T follicular helper cell (primary cell): ENCODE data around the gene ALDH1L1.

Experiments
- DNase-seq: peaks from one replicate; pipeline ENCODE4 v3.0.0-alpha.2; 2020; ENCODE audit warnings: low read depth

The ALDH1L1 gene

DNA sequence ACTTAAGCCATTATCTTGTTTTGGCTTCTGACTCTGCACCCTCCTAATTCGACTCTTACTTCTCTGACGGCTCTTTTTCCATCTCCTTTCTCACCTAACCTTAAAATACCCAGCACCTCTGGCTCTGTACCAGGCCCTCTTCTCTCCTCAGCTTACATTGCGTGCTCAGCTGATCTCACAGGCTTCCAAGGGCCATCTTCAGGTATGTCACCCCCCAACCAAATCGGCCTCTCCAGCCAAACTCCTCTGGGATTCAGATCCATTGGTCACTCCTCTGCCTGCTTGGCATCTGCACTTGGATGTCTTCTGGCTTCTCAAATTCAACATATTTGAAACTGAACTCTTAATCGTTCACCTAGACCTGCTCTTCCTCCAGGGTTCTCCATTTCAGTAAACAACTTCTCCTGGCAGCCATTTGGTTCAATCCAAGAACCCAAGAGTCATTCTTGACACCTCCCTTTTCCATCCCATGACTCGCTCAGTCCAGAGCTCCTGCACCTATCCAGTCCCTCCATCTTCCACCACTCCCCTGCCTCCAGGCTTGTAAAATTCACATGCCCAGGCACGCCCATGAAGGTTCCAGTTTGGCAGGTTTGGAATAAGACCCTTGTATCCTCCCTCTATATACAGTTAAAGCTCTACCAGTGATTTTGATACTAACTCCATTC, 61.2 kb downstream of the ALDH1L1 start:
- no peak for DNase-seq

DNA sequence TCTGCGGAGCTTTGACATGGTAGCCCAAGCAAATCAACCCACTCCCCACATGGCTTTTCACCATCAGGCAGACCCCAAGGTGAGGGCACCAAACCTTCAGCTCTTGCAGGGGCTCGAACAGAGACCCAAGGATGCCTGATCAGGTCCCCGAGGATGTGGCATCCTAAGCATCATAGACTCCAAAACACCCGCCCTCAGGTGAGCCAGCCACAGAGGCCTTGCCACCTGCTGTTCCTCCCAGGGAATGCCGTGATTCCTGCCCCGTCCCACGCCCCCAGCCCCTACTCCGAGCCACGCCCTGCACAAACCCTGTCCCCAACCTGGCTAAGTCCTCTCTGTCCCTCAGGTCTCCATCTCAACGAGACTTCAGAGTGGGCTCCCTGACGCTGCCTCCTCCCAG, 61.8 kb downstream of the ALDH1L1 start:
- DNase-seq, result no peak

DNA sequence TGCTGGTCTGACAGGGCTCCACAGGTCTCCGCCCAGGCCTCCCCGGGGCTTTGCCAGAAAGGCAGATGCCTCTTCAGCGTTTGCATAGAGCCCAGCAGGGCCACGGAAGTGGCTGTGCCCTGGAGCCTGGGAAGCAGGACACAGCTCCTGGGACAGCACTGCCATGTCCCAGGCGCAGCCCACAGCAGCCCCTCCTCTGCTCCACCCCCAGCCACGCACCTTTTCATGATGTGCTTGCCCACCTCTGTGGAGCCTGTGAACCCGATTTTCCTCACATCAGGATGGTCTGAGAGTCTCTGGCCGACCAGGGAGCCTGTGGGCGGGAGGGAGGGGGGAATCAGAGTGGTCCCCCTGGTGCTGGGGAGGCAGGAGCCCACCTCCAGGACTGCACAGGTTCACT, 62.6 kb downstream of the ALDH1L1 start:
- DNase-seq, result no peak

DNA sequence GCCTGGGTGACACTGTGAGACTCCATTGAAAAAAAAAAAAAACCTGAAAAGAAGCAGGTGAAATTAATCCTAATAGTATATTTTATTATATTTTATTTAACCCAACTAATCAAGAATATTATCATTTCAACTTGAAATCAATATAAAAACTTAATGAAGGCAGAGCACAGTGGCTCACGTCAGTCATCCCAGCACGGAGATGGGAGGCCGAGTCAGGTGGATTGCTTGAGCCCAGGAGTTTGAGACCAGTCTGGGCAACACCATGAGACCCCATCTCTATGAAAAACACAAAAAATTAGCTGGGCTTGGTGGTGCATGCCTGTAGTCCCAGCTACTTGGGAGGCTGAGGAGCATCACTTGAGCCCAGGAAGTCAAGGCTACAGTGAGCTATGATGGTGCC, 63.2 kb downstream of the ALDH1L1 start:
- DNase-seq, result no peak

DNA sequence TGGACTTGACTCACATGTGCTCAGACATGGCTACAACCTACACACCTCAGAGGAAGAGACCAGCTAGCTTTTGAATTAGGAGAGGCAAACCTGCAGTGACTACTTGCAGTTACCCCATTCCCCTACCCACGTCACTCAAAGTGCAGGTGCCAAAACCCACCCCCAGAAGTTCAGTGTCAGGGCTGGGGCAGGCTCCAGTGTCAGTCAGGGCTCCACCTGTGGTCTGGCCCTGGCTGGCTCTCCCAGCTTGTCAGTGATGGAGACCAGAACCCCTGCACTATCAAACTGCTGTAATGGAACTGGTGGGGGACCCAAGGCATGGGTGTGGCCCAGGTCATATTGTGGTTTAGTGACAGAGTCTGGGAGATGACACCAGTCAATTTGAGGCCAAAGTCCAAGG, 63.9 kb downstream of the ALDH1L1 start:
- DNase-seq, result no peak

DNA sequence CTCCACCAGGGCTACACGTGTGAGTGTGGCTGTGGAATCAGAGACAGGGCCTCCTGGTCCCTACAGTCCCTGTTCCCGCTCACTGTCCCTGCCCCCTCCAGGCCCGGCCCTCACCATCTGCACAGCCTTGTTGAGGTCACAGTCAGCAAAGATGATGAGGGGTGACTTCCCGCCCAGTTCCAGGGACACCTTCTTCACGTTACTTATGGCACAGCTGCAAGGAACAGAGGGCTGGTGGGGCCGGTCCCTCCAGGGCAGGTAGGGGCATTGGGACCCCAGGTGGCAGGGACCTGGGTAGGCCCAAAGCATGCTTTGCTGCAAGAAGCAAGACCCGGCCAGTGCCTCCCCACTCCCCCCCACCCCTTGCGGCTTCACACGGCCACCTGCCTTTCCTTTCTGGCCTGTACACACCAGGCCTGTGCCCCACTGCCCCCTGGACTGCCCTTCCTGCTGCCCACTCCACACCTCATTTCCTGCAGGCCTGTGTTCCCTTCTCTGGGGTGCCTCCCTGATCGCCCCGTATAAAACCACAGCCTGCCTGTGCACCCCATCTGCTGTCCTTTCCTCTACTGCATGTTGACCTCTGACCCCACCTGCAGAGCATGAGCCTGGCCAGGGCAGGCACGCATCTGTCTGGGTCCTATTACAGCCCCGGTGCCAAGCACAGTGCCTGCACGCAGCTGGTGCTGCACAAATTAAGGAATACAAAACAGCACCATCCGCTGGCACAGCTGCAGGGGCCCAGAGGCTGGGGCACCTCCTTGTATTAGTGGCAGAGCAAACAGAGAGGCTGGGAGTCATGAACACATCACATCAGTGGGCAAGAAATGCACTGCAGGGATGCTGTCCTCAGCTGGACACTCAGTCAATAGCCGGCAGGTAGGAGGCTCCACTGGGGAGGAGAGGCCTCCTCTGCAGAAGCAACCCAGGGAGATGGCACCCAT, 65.7 kb downstream of the ALDH1L1 start:
- no peak for DNase-seq

DNA sequence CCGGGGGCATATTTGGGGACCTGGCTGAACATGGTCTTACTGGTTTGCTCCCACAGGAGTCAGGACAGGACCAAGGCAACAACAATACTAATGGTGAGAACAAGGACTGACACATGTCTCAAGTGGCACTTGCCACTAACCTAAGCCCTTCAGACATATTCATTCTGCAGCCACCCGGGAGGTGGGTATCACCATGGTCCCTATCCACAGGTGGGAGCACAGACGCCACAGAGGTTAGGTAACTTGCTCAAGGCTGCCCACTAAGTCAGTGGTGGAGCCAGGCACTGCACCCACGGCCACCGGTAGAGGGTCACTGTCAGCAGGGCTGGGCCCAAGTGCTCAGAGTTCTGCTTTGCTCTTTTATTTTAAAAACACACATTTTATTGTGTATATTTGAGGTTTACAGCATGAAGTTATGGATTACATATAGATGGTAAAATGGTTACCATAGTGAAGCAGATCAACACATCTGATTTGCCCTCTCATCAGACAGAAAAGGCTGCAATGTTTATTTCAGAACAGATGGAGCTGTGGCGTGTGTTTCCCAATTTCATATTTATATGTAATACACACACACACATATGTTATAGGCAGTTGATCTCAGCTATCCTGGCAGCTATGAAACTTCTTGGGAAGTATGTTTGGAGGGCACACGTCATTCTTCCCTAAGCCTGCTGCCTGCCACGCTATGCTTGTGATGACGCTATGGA, 66.5 kb downstream of the ALDH1L1 start:
- DNase-seq, result no peak

DNA sequence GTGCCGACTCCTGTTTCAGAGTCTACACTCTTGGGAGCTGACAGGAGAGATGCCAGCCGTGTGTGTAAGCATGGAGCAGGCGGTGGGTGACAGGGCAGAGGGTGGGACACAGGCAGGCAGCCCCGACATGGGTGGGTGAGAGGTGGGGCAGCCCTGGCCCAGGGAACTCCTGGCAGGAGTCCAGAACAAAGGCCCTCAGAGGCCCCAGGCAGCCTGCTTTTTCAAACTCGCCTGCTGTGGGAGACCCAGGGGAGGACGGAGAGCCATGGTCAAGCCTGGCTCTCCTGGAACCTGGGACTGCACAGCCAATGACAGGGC, 67.2 kb downstream of the ALDH1L1 start:
- no peak for DNase-seq

DNA sequence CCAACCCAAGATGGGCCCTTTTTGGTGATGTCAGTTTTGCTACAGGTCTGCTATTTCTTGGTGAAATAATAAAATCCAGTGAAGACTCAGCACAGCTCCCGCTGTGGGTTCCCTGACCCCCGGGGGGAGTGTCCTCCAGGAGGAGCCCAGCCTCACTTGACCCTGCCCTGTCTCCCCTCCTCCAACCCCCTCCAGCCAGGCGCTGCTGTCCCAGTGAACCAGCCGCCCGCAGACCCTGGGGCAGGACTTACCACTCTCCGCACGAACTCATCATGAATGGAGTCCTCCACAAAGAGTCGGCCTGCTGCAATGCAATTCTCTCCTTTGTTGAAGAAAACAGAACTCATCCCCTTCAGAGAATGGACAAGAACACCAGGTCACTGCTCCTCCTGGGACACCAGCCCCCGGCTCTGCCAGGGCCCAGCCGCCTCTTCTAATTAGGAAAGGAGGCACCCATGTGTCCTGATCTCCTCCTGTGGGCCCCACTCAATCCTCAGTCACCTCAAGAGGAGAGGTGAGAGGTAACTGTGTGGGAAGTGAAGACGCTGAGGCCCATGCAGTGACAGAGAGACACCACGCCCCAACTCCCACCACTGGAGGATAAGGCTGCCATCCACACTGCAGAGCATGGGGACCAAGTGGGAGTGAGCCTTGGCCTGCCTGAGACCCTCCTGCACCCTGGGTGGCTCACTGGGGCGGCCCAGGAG, 67.7 kb downstream of the ALDH1L1 start:
- no peak for DNase-seq

DNA sequence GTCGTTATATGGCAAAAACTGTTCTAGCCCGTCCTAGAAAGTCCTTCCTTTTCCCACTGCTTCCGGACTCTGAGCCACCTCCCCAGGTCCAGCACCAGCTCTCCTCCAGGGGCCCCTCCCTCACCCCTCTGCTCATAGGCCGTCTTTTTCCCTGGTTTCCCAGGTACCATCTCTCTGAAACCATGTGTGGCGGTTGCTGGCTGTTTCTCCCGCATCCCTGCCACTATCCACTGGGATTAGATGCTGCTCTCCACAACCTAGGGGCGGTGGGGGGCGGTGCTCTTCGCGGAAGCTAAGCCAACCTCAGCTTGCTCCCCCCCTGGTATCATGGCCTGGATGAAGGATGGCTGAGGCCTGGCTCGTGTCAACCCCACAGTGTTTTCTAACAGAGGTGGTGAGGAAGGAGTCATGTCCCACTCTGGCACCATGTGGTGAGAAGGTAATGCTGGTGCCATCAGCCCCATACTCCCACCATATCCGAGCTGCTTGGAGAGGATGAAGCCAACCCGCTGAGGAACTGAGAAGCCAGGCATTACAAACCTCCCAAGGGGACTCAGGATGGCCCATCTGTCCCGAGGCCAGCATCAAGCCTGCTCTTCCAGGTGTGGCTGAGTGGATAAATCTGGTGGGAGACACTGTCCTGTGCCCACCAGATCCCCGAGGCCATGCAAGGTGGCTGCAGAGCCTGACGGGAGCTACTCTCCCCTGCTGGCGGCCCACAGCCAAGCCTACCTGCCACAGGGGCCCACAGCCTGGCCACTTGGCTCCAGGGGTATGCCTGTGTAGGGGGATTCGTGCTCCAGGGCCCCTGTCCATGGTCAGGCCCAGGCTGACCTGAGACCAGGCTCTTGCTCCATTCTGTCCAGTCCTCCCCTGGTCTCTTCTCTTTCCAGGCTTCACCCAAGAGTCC, 68.6 kb downstream of the ALDH1L1 start:
- DNase-seq, result no peak

DNA sequence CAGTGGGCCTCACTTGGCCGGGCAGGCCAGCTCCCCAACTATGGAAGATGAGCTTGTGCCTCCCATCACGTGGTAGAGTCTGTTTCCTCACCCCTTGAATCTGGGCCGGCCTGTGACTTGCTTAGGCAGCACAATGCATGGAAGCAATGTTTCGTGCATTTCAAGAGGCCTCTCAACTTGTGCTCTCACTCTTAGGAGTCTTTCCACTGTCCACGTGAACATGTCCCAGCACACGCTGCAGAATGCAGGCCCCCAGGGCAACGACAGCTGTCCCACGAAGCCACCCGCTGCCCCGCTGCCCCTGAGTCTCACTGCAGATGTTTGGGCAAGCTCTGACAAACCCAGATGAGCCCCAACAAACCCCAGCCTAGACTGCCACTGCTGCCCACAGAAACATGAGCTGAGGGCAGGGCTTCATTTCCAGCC, 69.2 kb downstream of the ALDH1L1 start:
- DNase-seq, result no peak

DNA sequence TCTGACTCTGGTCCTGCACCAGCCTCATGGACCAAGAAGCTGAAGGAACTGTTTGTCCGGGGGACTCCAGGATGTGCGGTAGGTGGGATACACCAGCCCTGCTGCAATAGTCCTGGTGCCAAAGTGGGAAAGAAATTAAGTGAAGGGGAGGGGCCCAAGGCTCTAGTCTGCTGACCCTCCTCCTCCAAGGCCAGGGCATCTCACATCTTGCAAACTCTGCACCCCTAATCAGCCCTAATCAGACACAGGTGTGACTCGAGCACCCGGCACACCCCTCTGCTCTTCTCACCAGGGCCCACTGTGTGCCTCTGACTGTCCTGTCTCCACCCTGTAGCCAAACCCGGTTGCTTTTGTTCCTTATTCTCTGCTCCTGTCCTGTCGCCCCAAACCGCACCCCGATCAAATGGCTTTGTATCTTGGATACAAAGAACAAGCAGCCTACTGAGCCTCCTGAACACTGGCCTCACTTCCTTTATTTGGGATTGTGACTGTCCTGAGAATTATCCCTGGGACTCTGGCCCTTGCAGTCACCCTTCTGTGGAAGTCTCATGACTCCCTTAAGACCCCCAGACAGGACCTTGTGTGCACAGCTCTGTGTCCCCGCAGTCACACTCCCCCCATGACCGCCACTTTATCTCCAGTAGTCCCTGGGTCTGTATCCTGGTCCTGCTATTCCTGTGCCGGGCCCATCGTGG, 69.8 kb downstream of the ALDH1L1 start:
- DNase-seq, result no peak

DNA sequence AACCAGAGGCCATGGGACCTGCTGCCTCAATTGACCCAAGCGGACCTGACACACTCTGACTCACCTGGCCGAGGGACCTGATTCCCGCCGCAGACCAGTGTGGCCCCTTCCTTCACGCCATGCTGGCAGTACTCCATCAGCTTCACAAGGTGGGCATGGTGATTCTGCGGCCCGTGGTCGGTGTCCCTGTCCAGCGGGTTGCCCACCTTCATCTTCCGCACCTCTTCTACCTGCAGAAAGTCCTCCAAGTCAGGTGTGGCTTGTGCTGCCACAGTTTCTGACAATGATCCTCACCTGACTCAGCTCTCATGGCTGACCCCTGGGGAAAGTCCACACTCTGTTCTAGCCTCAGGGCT, 70.5 kb downstream of the ALDH1L1 start:
- no peak for DNase-seq

DNA sequence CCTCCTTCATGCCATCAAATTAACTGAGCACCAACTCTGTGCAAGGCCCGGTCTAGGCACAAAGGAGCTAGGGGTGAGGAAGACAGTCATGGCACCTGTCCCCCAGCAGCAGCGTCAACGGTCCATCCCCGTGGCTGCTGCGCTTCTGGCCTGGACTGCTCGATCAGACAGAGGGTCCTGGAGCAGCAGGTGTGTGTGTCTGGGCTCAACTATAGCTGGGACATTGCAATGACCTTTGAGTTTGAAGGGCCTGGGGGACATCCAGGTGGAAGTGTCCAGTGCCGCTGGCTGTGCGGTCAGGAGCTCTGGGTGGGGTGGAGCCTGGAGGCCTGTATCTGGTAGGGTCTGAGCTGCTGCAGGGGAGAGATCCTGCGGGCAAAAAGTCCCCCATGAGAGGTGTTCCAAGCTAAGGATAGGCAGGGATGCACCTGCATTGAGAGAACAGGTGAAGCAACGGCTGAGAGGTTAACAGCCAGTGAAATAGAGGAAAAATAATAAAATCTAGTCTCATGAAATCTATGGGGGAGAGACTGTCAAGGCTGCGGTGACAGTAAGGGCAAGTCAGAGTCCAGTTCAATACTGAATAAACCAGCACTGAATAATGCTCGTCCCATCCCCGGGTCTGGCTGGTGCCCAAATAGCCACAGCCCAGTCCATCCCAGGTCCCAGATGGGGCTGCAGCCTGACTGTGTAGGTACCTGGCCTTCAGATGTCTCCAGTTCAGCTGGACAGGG, 71.1 kb downstream of the ALDH1L1 start:
- DNase-seq, result no peak

DNA sequence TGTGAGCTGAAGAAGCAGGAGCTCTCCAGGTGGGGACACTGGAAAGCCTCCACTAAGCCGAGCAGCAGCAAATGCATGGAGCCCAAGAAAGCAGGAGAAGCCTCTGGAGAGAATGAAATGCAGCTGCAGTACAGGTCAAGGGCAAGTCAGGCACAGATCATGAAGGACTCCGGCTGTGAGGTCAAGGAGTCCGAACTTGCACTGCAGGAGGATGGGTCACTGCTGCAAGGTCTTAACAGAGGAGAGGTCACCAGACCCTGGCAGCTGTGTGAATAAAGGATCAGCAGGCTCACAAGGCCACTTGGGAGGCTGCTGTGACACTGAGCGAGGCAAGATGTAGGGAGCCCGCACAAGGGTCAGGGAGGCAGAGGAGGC, 71.7 kb downstream of the ALDH1L1 start:
- DNase-seq, result no peak

DNA sequence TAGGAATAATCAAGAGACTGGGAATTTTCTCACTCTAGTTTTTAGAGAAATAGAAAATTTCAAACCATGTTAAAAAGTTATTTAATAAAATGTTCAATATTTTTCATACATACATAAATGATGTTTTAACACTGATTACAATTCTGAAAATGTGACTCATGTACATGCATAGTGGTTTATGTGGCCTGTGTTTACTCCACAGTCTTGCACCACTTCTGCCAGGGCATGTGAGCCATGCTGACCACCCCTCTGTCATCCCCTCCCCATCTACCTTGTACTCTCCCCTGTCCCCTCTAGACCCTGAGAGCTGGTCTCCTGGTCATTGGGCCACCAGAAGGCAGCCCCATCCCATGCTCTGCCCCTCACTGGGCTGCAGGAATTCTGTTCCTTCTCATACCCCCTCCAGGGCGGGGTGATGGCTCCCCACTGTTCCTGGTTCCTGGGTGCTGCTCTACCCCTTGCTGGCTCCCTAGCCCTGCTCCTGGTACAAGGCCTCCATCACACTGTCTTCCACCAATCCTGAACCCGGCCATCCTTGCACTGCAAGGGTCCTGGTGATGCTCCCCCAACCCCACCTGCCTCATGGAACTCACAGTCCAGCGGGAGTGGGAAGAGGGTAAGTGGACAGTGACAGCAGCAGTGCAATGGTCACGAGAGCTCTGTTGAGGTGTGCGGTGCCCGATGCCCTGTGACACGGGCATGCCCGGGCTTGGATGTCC, 72.3 kb downstream of the ALDH1L1 start:
- DNase-seq, result no peak

DNA sequence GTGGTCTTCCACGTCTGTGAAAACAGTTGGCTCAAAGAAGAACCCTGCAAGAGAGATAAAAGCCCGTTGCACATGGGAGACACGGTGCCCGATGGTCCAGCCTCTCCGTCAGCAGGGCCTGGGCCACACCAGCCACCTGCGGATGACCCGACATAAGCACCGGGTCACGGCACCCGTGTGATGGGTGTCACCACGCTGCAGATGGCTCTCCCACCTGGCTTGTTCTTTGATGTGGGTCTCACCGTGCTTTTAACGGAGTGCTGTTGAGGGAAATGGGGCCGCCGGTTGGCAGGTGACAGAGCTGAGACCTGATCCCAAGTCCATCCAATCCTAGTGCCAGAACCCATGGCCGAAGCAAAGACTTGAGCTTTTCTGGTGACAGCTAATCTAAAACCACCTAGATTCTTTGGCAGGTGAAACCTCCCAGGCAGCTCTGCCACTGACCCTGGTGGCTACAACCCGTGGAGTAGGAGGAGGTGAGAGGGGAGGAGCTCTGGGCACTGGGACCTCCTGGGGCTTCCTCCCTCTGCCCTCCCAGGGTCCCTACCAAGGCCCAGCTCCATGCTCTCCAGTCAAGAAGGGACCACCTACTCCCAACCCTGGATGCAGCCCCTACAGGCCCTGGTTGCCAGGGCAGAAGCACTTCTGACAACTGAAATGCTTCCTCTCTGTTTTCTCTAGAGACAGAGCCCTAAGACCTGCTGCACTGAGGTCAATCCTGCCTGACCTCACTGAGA, 73.0 kb downstream of the ALDH1L1 start:
- no peak for DNase-seq

DNA sequence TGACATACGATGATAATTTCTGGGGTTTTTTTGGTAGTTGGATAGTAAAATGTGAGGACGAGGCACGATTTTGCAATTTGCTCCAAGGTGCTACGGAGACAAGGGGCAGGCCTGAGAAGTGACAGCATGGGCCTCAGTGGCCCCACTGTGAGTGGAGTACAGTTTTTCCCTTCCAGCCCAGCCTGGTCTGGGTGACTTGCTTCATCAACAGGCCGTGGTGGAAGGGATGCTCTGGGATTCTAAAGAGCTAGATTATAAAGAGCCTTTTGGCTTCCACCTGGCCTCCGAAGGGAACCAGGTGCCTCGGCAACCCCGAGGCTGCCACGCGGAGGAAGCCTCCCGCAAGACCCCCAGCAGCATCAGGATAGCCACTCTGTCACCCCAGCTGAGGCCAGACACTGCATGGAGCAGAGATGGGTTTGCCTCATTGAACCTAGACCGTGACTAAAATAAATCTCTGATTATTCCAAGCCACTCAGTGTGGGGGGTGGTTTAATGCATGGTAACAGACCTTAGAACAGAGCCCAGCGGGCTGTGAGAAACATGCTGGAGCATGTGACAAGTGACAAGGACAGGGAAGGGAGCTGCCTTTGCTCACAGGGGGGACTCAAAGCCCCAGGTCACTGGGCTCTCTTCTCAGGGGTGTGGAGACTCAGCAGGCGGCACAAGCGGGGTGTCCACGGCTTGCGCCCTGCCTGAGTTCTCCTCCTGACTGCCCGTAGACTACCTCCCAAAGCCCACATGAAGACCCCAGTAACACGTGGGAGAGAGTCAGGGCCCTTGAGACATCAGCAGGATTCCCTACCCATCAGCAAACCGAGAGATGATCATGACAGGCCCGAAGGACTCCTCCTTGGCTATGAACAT, 73.8 kb downstream of the ALDH1L1 start:
- DNase-seq, result no peak
